ENCODE measurements around the gene SCYGR1.

DNA sequence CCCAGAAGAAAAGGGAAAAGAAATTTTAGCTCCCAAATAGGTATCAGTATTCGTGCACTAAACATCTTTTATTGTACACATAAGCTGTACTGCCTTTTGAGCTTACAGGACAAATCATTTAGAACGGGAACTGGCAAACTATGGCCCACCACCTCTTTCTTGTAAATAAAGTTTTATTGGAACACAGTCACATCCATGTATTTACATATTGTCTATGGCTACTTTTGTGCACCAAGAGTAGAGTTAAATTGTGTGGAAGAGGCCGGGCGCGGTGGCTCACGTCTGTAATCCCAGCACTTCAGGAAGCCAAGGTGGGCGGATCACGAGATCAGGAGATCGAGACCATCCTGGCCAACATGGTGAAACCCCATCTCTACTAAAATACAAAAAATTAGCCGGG is 14.4 kb downstream of the SCYGR1 start:
- TF ChIP-seq POLR2A (IDR thresholded peaks at IDR 0.05) (no peak), CTCF (IDR thresholded peaks at IDR 0.05 in 4 of 5, conservative IDR thresholded peaks at IDR 0.05 in 1 of 5) (no peak)
